Forelimb muscle (tissue), 1 donor: ENCODE results near the gene SYNE1. TPM values are rescaled to one million over a fixed set of nuclear protein-coding genes. Genes with fewer than 3 reads are reported as not detected.
"Not testable (repeated sequence)": the region's sequence is repeated elsewhere in the genome, so short reads cannot be mapped to it uniquely, and the experiment has no call there.

Experiments used
- DNase-seq: peaks from one replicate; pipeline ENCODE4 v3.0.0-alpha.2; 2013; ENCODE audit warnings: low read depth
- polyA plus RNA-seq: library from polyadenylated mRNA; unstranded; fragments of 120-200 nt; gene quantifications from one replicate; pipeline ENCODE4 v1.2.1, GENCODE V29; 2013; ENCODE audit not compliant: insufficient read length

SYNE1 gene
- polyA plus RNA-seq: 97.1 TPM

- no peak for DNase-seq
These were observed at the start of gene SYNE1 for GRCh38 chr6:152637296-152638047. Gene SYNE1 (minus strand): TSS chr6:152637362. CDS start chr6:152628331, 9,031 bp downstream.

GRCh38 chr6:152685819-152686218 lies 48.7 kb upstream of the SYNE1 start:
- DNase-seq: no peak

DNA sequence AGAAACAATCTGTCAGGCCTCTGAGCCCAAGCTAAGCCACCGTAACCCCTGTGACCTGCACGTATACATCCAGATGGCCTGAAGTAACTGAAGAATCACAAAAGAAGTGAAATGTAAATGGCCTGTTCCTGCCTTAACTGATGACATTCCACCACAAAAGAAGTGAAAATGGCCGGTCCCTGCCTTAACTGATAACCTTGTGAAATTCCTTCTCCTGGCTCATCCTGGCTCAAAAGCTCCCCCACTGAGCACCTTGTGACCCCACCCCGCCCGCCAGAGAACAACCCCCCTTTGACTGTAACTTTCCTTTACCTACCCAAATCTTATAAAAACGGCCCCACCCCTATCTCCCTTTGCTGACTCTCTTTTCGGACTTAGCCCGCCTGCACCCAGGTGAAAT lies 45.8 kb upstream of the SYNE1 start:
- not testable (repeated sequence) for DNase-seq

DNA sequence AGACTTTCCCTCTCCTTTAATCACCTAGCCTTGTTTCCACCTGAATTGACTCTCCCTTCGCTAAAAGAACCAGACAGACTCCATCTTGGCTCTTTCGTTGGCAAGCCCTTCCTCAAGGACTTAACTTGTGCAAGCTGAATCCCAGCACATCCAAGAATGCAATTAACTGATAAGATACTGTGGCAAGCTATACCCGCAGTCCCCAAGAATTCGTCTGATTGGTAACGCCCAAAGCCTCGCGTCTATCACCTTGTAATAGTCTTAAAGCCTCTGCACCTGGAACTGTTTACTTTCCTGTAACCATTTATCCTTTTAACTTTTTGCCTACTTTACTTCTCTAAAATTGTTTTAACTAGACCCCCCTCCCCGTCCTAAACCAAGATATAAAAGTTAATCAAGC lies 45.0 kb upstream of the SYNE1 start:
- DNase-seq: no peak

- DNase-seq: no peak
These were observed 43.8 kb upstream of the SYNE1 start for GRCh38 chr6:152680879-152681517.

DNA sequence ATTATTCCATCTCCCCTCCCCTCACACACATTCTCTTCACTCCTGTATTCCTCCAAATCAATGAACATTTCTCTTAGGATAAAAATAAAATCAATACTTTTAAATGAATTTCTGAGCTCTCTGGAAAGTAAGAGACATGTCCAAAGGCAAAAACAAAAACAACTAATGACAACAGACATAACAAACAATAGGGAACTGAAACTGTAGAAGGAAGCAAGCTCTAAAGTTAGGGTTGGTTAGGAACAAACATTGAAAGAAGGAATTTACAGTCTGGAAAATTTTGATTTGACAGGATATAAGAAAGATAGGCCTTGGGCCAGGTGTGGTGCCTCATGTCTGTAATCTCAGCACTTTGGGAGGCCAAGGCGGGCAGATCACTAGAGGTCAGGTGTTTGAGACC lies 43.0 kb upstream of the SYNE1 start:
- no peak for DNase-seq

DNA sequence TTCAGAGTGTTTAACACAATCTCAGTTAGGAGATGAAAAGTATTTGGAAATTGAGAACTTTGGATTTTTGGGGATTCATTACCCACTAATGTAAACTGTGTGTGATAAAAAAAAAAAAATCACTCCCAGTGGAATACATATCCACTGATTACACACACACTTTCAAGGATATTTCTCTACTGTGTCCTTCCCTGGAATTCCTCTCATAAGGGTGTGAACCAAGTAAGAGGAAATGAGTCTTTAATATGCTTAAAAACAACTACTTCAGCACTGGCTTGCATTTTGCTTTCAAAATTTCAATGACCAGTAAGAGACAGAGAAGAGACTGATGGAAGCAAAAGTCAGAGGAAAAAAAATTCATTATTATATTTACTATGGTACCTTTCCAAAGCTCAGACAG lies 36.1 kb upstream of the SYNE1 start:
- DNase-seq: no peak

GRCh38 chr6:152671171-152671570 lies 34.0 kb upstream of the SYNE1 start:
- no peak for DNase-seq

GRCh38 chr6:152669895-152670294 lies 32.7 kb upstream of the SYNE1 start:
- no peak for DNase-seq

DNA sequence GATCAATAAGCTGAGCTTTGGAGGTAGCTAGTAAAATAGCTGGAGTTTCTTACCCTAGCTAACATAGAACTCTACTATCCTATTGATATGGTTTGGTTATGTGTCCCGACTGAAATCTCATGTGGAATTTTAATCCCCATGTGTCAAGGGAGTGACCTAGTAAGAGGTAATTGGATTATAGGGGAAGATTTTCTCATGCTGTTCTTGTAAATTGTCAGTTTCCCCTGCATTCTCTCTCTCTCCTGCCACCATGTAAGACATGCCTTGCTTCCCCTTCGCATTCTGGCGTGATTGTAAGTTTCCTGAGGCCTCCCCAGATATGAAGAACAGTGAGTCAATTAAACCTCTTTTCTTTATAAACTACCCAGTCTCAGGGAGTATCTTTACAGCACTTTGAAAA lies 24.6 kb upstream of the SYNE1 start:
- no peak for DNase-seq

GRCh38 chr6:152651986-152652385 lies 14.8 kb upstream of the SYNE1 start:
- no peak for DNase-seq

GRCh38 chr6:152648105-152648504 lies 10.9 kb upstream of the SYNE1 start:
- DNase-seq: peak; percentile 78

DNA sequence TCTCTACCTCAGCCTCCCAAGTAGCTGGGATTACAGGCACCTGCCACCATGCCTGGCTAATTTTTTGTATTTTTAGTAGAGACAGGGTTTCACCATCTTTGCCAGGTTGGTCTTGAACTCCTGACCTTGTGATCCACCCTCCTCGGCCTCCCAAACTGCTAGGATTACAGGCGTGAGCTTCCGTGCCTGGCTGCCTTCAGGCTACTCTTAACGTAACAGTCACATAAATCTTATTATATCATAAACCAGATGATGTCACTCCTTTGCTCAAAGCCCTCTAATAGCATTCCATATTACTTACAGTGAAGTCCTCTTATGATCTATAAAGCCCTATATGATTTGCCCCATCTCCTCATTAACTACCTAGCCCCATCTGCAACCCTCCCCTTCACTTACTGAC lies 9.6 kb upstream of the SYNE1 start:
- DNase-seq: not testable (repeated sequence)

GRCh38 chr6:152642578-152643375 lies 5.6 kb upstream of the SYNE1 start:
- DNase-seq: no peak

DNA sequence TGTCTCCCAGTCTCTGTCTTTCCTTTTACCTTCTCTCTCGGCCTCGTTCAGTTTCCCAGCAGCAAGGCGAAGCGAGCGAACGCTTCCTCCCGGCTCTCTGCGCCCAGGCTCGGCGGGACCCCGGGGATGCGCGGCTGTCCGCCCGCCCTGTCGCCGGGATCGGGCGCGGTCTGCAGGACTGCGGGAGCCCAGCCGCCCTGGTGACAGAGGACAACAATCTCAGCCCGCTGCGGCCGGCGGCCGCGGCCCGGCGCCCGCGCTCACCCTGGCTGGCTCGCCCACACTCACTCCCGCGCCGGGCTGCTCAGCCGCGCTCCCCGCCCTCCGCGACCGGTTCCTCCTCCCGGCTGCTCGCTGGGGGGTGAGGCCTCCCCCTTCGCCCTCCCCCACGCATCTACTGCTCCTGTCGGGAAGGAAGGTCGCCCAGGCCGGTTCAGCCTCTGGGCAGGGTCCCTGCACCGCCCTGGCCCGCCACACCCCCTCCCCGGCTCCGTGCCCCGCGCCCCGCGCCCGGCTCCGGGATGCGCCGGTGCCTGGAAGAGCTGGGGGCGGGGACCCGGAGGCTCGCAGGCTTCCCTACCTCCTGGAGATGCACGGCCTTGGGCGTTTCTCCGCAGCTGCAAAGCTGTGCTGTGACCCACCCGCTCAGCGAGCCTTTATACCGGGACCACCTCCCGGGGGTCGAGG lies 410 bp downstream of the SYNE1 start:
- no peak for DNase-seq

- DNase-seq: no peak
These were observed 1.0 kb downstream of the SYNE1 start for GRCh38 chr6:152636021-152636608.

GRCh38 chr6:152634773-152635172 lies 2.4 kb downstream of the SYNE1 start:
- DNase-seq: no peak

GRCh38 chr6:152632121-152632782 lies 4.9 kb downstream of the SYNE1 start:
- DNase-seq: no peak

DNA sequence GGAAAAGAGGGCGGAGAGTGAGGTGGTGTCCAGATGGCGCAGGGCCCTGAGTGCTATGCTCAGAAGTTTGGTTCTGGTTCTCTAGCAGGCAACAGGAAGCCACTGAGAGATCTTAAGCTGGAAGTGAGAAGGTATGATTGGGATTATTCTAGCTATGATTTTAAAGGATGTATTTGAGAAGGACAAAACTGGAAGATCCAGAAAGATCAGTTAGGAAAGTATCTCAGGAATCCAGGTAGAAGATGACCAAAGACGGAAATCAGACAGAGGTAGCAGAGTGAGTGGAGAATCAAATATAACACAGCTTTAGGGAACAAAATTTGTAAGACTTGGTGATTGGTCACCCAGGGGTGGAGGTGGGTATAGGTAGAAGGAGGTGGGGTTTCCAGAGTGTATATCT lies 5.8 kb downstream of the SYNE1 start:
- DNase-seq: no peak

GRCh38 chr6:152630832-152631231 lies 6.3 kb downstream of the SYNE1 start:
- no peak for DNase-seq

DNA sequence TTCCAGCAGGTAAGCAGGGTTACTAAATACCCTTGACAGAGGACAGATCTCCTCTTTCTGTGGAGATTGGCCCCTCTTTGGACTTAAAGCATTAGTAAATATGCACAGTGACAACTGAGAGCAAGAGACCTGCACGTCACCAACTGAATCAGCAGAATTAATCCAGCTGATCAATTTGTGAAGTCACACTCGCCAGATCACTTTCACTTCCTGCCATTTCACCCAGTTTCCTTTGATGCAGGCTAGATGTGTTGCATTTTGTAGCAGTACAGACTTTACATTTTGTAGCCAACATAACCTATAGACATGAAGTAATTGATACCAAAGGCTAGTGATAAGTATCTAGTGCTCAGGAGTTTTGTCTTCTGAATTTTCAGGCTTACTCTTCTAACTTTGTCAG lies 11.9 kb downstream of the SYNE1 start:
- no peak for DNase-seq
